Esophagus muscularis mucosa (tissue), 4 donors: ENCODE data around the gene NSD1. TPM values are rescaled to one million over a fixed set of nuclear protein-coding genes. Genes with fewer than 3 reads are reported as not detected.

Experiments
- DNase-seq: peaks from one replicate; pipeline ENCODE4 v3.0.0-alpha.2; 2017; ENCODE audit errors: extremely low spot score
- H3K27ac ChIP-seq, 4 donors: fragments of 200-600 bp; sonication (generic); replicated peaks in 1 of 4; 1 replicate in 3 of 4; 2 replicates in 1 of 4; pipeline ENCODE4 v1.5.1; 2016 to 2019; ENCODE audit warnings: mild to moderate bottlenecking in 1 of 4
- H3K27me3 ChIP-seq, 4 donors: fragments of 200-600 bp; sonication (generic); one replicate each; pipeline versions ENCODE4 v1.5.1 to v1.6.0; 2016 to 2019
- H3K36me3 ChIP-seq, 4 donors: fragments of 200-600 bp; sonication (generic); one replicate each; pipeline ENCODE4 v1.5.1; 2016 to 2019
- H3K4me1 ChIP-seq, 4 donors: fragments of 200-600 bp; sonication (generic); one replicate each; pipeline ENCODE4 v1.5.1; 2016 to 2019
- H3K4me3 ChIP-seq, 4 donors: fragments of 200-600 bp; sonication (generic); 1 replicate in 2 of 4; 2 replicates in 2 of 4; pipeline ENCODE4 v1.5.1; 2016 to 2019; ENCODE audit warnings: mild to moderate bottlenecking in 4 of 4, moderate library complexity in 1 of 4
- H3K9me3 ChIP-seq, 4 donors: fragments of 200-600 bp; sonication (generic); 1 replicate in 3 of 4; 2 replicates in 1 of 4; pipeline ENCODE4 v1.5.1; 2016 to 2019
- EP300 ChIP-seq: sonication (generic); formaldehyde crosslinking; IDR thresholded peaks from one replicate; pipeline ENCODE4 v1.6.1; 2017; ENCODE audit warnings: antibody characterized with exemption
- POLR2A ChIP-seq: fragments of 450-650 bp; IDR thresholded peaks from one replicate; pipeline ENCODE4 v1.6.1; 2017; ENCODE audit warnings: antibody characterized with exemption, moderate library complexity, mild to moderate bottlenecking, low read depth
- POLR2AphosphoS5 ChIP-seq, 2 donors: sonication (generic); formaldehyde crosslinking; IDR thresholded peaks; one replicate each; pipeline ENCODE4 v1.6.1; 2017; ENCODE audit warnings: antibody characterized with exemption in 2 of 2
- WGBS: methylation state at CpG from one replicate; pipeline ENCODE4 v1.1.5; 2018; 5-methylcytosine and 5-hydroxymethylcytosine counted together
- intact Hi-C: fragments of 100-400 bp; cut with DNase I; formaldehyde crosslinking; loops from one replicate; pipeline ENCODE4 v1.15.1; 2023
- total RNA-seq, 4 donors: library from RNA; depleted of rRNA; stranded (reverse); fragments of >200 nt; gene quantifications; one replicate each; pipeline versions ENCODE4 v1.1.0 to v1.2.1, GENCODE V29; 2016
- TF ChIP-seq, protein P1 (sequence below), 3 experiments: fragments of 200-600 bp in 2 of 3; fragments of 450-650 bp in 1 of 3; sonication (generic) in 2 of 3; IDR thresholded peaks; one replicate each; pipeline ENCODE4 v1.5.1; 2017 to 2019; ENCODE audit warnings: antibody characterized with exemption in 3 of 3, mild to moderate bottlenecking in 2 of 3, moderate library complexity in 1 of 3

The NSD1 gene
- total RNA-seq, 4 donors from 2014 or later: 35.1 to 47.9 (median 43.7) TPM

DNA sequence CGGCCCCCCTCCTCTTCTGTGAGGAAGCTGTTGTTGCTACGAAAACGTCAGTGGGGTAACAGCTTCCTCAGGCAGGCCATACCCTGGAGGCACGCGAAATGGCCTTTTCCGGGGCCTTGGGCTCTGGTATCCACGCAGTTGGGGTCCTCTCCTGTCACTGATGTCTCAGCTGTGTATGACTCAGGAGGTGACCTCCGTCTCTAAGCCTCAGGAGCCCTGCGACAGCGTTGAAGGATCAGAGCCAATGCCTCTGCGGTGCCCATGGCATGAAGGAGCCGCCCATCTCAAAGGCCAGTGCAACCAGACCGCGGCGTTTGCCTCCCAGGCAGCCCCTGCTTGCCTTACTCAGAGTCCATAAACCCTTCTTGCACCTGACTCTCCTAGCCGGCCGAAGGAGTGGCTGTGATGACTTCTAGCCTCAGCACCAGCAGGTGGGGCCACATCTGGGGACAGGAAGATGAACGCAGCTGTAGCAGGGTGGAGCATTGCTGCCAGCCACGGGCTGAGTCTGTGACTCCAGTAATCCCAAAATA lies 179.1 kb downstream of the NSD1 start:
- no peaks in the 10 kb centered on the region for H3K27me3 ChIP-seq
- H3K9me3 ChIP-seq: no peaks in the 10 kb centered on the region
- WGBS: 1% methylated on average over 8 of the region's 19 CpGs
- intact Hi-C loops: loop anchor here (10.0 kb wide), 1 partner anchor 142 kb away; no protein-coding TSS in a partner anchor
- DNase-seq: no peak
- peaks cover 0 to 8% (median 6%) of the 10 kb centered on the region in 4 donors for H3K36me3 ChIP-seq
- peaks cover 20 to 40% (median 26%) of the 10 kb centered on the region in 4 donors for H3K4me1 ChIP-seq
- no peak overlapping the region for H3K27ac ChIP-seq
- peak overlapping the region; percentile 54 to 72 (median 61) for H3K4me3 ChIP-seq
- TF ChIP-seq, protein P1, sequence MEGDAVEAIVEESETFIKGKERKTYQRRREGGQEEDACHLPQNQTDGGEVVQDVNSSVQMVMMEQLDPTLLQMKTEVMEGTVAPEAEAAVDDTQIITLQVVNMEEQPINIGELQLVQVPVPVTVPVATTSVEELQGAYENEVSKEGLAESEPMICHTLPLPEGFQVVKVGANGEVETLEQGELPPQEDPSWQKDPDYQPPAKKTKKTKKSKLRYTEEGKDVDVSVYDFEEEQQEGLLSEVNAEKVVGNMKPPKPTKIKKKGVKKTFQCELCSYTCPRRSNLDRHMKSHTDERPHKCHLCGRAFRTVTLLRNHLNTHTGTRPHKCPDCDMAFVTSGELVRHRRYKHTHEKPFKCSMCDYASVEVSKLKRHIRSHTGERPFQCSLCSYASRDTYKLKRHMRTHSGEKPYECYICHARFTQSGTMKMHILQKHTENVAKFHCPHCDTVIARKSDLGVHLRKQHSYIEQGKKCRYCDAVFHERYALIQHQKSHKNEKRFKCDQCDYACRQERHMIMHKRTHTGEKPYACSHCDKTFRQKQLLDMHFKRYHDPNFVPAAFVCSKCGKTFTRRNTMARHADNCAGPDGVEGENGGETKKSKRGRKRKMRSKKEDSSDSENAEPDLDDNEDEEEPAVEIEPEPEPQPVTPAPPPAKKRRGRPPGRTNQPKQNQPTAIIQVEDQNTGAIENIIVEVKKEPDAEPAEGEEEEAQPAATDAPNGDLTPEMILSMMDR (IDR thresholded peaks at IDR 0.05): no peak
- TF ChIP-seq POLR2A: no peak
- no peak for TF ChIP-seq POLR2AphosphoS5 (IDR thresholded peaks at IDR 0.05)
- no peak for TF ChIP-seq EP300

DNA sequence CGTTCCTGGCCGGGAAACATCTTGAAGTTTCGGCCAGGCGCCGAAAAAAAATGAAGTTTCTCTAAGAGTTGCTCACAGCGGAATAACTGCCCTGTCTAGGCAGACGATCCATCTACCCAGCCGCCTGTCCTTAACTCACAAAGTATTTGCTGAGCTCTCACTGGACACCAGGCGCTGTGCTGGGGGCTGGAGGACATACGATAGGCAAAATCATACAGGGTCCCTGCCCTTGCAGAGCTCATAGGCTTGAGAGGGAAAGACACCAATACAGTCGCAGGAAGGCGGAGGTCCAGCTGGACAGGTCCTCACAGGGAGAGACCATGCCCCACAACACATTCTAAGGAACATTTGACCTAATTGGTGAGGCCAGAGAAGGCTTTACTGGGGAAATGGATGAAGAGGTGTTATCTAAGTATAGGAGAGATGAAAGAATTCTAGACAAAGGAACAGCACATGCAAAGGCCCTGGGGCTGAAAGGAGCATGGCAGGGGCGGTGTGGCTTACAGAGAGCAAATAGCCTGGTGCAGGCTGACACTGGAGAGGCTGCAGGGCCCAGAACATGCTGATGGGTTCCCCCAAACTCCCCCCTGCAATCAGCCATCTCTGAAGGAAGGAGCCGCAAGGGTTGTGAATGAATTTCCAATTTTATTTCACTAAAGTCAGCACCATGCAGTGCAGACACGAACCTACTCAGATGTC lies 180.1 kb downstream of the NSD1 start:
- no peaks in the 10 kb centered on the region for H3K9me3 ChIP-seq
- WGBS: 95% methylated on average over 15 of the region's 15 CpGs
- no peak for DNase-seq
- no peak overlapping the region for H3K27ac ChIP-seq
- H3K27me3 ChIP-seq: no peaks in the 10 kb centered on the region
- H3K4me3 ChIP-seq: no peak overlapping the region
- intact Hi-C loops: loop anchor here (10.0 kb wide), 1 partner anchor 141 kb away; no protein-coding TSS in a partner anchor
- H3K4me1 ChIP-seq: peaks cover 20 to 41% (median 26%) of the 10 kb centered on the region in 4 donors
- H3K36me3 ChIP-seq: peaks cover 0 to 8% (median 2%) of the 10 kb centered on the region in 4 donors
- TF ChIP-seq, protein P1 (IDR thresholded peaks at IDR 0.05): no peak
- TF ChIP-seq POLR2A (no peak), EP300 (no peak), POLR2AphosphoS5 (IDR thresholded peaks at IDR 0.05) (no peak)

DNA sequence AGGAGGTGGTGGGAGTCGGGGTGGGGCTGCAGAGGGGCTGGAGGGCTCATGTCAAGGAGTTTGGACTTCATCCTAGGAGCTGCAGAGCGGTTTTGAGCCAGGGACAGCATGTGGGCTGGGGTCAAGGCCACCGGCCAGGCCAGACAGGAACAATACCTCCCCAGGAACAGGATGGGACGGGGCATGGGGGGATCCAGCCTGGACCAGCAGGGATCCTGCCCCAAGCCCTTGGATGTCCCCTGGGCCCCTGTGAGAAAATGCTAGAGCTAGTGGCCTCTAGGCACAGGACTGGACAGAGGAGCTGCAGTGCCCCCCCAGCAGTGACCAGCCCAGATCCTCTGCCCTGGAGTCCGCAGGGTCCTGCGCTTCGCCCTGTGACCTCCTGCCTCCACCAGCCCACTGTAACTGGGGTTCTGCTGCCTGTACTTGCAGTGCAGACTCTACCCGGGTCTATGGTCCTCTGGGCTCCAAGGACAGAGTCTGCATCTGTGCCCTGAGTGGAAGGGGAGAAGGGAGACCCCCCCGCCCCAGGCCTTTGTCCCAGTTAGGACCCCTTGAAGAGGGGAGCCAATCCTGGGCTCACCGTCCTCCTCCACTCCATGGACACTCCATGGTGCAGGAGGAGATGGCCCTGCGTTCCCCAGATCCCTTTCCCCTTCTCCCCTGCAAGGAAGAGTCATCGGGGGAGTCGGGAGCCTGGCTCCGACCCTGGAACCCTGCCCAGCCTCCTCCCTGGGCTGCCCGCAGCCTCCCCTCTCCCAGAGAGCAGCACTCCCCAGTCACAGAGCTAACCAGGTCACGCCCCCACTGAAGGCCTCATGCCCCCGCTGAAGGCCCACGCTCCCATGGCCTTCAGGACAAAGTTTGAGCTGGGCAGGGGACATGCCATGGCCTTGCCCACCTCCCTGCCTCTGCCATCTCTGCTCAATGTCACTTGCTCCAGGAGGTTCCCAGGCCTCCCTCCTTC lies 181.1 kb downstream of the NSD1 start:
- H3K36me3 ChIP-seq: peaks cover 0 to 8% (median 2%) of the 10 kb centered on the region in 4 donors
- DNase-seq: no peak
- TF ChIP-seq, protein P1 (IDR thresholded peaks at IDR 0.05): no peak
- TF ChIP-seq EP300 (no peak), POLR2A (no peak), POLR2AphosphoS5 (IDR thresholded peaks at IDR 0.05) (no peak)
- H3K27ac ChIP-seq: no peak overlapping the region
- no peaks in the 10 kb centered on the region for H3K9me3 ChIP-seq
- no peaks in the 10 kb centered on the region for H3K27me3 ChIP-seq
- H3K4me1 ChIP-seq: peaks cover 20 to 36% (median 25%) of the 10 kb centered on the region in 4 donors
- intact Hi-C loops: loop anchor here (5.0 to 10.0 kb wide), 3 partner anchors 38 to 140 kb away; partner anchors contain the start of gene LMAN2
- no peak overlapping the region for H3K4me3 ChIP-seq
- WGBS: 90% methylated on average over 10 of the region's 18 CpGs

DNA sequence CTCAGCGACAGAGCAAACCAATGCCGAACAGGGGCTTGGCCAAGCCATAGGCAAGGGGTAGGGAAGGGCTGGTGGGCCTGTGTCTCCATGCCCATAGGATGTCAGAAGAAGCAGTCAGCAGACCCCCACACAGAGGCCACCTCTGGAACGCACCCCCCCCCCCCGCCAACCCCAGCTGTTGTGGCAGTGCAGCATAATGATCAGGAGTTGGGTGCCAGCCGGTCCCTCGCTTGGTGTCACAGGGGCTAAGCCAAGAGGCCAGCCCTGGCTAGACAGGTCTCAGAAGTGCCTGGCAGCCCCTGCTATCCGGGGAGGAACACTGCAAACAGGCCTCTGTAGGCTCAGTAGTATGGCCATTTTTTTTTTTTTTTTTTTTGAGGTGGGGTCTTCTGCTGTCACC lies 181.8 kb downstream of the NSD1 start:
- Histone ChIP-seq H3K36me3 (peaks cover 0 to 9% (median 4%) of the 10 kb centered on the region in 4 donors), H3K4me1 (peaks cover 20 to 31% (median 25%) of the 10 kb centered on the region in 4 donors), H3K27ac (no peak overlapping the region), H3K27me3 (no peaks in the 10 kb centered on the region), H3K9me3 (no peaks in the 10 kb centered on the region), H3K4me3 (no peak overlapping the region)
- 93% methylated on average over 6 of the region's 7 CpGs for WGBS
- intact Hi-C loops: loop anchor here (5.0 to 10.0 kb wide), 3 partner anchors 37 to 139 kb away; partner anchors contain the start of gene LMAN2
- DNase-seq: no peak
- TF ChIP-seq POLR2AphosphoS5 (IDR thresholded peaks at IDR 0.05): no peak
- TF ChIP-seq POLR2A: no peak
- no peak for TF ChIP-seq EP300
- TF ChIP-seq, protein P1 (IDR thresholded peaks at IDR 0.05): no peak
